HG02610 (cell line): ENCODE results near the gene ENPP1.
"Not testable (repeated sequence)": the region's sequence is repeated elsewhere in the genome, so short reads cannot be mapped to it uniquely, and the experiment has no call there.

ENCODE experiments used
- ATAC-seq: cut with Tn5 transposase; IDR thresholded peaks from one replicate; pipeline ENCODE4 v1.9.1; 2021; ENCODE audit warnings: mild to moderate bottlenecking, moderate library complexity; ENCODE audit not compliant: unreplicated experiment

ENPP1 gene

DNA sequence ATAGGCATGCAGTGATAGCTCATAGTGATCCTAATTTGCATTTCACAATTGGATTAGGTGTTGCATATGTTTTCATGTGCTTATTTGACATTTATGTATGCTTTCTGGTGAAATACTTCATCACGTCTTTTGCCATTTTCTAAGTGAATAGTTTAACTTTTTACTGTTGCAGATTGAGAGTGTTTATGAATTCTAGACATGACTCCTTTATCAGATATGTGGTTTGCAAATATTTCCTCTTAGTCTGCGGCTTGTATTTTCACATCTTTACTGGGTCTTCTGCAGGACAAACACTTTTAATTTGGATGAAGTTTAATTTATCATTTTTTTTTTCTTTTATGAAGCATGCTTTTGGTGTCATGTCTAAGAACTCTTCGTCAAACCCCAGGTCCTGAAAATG lies 104.1 kb downstream of the ENPP1 start:
- no peak for ATAC-seq

DNA sequence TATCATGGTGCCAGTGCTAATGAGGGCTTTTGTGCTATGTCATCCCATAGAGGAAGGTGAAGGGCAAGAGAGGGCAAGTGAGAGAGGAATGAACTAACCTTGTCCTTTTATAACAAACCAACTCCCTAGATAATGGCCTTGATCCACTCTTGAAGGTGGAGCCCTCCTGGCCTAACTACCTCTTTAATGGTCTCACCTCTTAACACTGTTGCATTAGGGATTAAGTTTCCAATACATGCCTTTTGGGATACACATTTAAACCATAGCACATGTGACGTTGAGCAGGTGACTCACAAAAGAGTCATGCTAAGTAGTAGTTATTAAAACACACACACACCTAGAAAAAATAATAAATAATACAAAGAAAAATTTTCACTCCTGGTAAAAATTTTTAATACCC lies 106.4 kb downstream of the ENPP1 start:
- ATAC-seq = no peak

DNA sequence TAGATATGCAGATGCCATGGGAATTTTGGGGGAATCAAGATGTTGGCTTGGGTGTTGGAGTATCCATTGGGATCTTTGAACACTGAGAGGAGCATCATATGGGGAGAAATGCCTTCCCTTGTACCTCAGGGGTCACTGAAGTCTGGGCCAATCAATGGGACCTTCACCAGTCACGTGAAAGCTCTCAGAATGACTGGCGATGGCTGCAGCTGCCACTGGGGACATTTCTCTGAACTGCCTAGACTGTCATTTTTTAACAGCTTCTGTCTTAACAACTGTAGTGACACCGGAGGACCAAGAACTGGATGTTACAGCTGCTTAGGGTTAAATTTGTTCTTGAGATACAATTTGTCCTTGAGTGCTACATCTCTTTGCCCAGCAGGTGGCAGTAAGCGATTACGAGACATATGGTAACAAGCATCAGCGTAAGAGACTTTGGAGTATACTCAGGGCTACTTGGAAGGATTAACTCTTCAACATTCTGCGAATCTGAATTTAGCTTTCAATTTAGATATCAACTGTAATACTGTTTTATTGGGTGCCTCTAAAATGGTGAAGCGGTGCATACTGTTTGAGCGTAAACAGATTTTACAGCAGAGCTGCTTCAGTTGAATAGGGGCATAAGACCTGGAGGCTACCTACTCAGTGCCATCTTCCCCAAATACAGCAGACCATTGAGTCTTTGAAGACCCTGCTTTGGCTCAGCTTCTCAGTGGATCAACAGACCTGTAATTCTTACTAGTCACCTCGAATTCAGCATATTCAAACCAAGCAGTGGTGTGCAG lies 107.3 kb downstream of the ENPP1 start:
- peak; percentile 66 for ATAC-seq

DNA sequence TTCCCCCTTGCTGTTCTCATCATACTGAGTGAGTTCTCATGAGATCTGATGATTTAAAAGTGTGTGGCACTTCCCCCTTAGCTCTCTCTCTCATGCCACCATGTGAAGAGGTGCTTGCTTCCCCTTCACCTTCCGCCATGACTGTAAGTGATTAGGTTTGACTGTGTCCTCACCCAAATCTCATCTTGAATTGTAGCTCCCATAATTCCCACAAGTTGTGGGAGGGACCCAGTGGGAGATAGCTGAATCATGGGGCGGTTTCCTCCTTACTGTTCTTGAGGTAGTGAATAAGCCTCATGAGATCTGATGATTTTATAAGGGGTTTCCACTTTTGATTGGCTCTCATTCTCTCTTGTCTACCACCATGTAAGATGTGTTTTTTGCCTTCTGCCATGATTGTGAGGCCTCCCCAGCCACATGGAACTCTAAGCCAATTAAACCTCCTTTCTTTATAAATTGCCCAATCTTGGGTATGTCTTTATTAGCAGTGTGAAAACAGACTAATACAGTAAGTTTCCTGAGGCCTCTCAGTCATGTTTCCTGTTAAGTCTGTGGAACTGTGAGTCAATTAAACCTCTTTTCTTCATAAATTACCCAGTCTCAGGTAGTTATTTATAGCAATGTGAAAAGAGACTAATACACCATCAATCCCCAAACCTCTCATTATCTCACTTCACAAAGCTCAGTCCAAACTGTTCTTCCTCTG lies 108.4 kb downstream of the ENPP1 start:
- not testable (repeated sequence) for ATAC-seq

DNA sequence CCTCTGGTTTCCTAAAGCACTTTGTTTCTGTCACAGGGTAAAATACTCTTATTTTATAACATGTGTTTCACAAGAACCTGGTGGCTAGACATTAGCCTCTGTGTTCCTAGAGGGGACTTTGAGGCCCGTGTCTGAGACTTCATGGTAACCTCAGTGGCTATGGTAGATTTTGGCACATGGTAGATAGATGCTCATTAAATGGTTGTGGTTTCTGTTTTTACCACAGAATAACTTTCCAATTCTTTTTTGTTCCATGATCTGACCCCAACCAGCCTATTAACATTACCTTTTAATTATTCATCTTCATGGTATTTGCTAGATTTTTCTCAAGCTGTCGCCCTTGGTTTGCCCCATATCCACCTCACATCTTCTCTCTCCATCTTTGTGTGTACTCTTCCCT lies 109.0 kb downstream of the ENPP1 start:
- ATAC-seq = no peak

DNA sequence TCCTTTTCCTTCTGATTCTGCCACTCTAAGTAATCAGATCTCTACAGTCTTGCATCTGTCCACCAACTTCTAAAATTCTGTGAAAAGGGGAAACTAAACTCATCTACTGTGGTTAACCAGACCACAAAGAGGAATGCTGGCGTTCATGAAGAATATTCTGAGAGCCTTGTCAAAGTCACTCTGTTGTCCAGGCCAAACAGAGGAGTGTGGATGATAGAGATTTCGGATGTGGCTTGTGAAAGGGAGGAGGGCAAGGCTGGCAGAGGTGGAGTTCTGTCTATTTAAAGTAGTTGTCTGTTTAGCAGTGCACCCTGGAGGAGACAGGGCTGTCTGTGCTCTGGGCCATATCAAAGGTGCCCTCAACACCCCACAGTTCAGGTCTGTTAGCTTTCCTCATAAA lies 109.5 kb downstream of the ENPP1 start:
- ATAC-seq = no peak

DNA sequence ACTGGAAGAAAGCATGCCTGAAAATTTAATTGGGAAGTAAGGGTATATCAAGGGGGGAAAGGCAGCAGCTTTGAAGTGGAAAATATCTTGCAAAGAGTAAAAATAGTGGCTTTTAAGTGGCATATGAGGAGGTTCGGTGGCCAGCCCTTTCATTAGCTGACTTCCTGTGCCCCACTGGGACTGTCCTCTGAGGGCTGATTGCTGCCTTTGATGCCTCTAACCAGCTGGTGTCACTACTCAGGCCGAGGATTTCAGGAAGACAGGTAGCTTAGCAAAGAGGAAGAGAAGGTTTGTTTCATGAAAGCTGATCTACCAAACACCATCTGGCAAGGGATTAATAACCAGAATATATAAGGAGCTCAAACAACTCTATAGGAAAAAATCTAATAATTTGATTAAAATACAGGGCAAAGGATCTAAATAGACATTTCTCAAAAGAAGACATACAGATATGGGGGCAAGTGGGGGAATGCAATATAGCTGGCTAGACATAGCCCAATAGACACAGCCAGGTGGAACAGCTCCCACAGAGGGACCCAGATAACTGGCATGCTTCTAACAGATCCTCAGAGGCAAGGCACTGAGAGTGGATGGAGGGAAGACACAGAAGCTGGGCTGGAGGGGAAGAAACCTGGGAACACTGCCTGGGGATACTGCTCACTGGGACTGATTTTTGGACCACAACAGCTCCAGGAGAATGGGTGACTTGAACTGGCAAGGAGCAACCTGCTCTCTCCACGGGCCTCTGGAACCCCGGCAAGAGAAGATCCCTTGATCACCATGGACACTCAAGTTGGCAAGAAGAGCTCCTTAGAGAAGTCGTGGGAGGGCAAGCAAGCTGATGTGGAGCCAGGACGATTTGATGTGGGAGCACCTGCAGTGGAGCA lies 110.2 kb downstream of the ENPP1 start:
- no peak for ATAC-seq

DNA sequence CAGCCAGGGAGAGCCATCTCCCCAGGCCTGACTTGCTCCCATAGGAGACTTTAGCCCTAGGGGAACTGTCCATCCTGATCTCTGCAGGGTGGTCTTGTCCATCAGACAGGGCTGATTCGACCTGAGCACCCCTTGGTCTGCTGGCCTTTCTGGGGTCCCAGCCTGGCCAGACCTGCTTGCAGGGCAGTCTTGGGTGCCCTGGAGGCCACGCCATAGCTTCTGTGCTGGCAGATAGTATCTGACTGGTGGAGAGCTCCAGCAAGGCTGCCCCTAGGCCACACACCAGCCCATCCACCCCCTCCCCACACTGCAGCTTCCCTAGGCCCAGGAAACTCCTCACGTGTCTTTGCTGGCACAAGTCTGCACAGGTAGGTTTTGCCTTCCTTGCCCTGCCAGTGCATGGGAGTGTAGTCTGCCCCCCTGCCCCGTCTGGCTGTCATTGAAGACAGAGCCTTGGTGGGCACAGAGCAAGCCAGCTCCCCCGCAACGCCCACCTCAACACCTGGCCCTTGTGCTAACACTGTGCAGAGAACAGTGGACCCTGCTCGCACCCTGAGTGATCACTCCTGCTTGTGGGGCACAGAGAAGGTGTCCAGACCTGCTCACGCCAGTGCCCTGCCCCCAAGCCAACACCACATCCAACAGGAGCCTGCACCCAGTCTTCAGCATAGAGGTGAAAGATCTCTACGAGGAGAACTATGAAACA lies 111.0 kb downstream of the ENPP1 start:
- no peak for ATAC-seq

DNA sequence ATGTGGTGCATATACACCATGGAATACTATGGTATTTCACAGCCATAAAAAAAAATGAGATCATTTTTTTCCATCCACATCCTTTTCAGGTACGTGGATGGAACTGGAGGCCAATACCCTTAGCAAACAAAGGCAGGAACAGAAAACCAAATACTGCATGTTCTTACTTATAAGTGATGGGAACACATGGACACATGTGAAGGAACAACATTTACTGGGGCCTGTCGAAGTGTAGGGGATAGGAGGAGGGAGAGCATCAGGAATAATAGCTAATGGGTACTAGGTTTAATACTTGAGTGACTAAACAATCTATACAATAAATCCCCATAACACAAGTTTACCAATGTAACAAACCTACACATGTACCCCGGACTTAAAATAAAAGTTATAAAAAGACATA lies 112.8 kb downstream of the ENPP1 start:
- ATAC-seq = no peak

DNA sequence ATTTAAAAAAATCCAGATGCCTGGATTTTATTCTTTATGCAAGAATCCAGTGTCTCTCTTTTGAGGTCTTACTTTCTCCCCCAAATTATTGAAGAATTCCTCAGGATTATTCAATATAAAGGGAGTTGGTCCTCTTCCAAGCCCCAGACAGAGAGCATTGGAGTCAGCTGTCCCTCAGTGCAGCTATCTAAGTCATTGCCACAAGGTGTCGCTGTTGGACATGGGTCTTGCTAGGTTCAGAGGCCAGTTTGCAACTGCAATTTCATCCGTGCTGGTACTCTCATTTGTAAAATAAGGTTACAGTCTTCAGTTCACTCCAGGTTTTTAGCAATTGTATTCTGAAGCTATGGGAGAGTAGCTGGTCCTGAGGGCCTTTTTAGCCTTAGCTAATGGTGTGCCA lies 115.5 kb downstream of the ENPP1 start:
- ATAC-seq = peak; percentile 48

DNA sequence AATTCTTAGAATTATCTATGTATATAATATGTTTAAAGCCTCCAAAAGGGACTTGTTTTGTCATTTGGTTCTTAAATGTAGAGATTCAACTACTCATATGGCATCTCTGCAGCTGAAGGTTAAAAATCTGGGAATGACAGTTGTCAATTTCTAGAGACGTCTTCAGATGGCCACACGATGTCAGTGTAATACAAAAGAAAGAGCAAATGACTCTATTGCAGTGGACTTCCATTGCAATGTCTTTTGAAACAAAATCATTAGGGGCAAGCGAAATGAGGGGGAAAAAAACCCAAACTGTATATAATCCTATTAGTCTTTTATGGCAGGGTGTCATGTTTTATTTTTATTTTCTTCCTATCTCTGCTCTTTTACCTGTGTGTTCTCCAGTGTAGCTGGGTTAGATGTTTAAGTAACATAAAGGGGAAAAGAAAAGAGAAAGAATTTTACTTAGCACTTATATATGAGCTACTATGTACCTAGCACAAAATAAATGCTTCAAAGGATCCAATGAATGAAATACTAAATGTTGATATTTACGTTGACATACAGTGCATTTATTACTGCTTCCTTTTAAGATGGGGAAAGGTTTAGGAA lies 117.2 kb downstream of the ENPP1 start:
- no peak for ATAC-seq

DNA sequence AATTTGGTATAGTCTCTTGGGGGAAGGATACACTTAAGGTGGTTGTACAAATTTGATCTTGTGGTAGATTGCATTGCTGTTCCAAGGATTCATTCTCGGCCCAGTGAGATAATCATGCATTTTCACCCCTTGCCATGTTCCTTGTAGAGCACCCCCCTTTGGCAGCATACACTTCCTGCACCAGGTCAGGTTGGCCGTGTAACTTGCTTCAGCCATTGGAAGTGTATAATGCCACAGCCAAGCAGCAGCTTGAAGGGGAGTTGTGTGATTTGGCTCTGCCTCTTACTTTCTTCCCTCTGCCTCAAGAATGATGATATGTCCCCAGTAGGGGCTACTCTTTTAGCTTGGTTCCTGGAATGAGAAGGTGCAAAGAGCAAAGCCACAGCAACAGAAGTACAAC lies 121.4 kb downstream of the ENPP1 start:
- ATAC-seq = no peak

DNA sequence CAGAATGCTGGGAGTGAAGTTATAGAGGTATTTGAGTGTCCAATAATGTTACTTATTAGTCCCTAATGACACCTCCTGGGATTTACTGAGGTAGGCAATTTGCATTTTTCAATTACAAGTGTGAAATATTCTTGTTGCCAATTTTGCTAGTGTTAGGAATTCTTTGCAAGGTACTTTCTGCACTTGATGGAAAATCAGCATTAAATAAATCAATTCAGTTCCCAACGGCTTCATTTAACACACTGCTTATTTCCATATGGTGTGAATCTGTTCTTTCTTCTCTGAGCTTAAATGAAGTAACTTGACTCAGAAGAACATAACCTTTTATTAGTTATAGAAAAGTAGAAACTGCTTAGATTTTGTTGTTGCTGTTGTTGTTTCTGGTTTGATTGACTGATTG lies 122.2 kb downstream of the ENPP1 start:
- ATAC-seq = no peak

DNA sequence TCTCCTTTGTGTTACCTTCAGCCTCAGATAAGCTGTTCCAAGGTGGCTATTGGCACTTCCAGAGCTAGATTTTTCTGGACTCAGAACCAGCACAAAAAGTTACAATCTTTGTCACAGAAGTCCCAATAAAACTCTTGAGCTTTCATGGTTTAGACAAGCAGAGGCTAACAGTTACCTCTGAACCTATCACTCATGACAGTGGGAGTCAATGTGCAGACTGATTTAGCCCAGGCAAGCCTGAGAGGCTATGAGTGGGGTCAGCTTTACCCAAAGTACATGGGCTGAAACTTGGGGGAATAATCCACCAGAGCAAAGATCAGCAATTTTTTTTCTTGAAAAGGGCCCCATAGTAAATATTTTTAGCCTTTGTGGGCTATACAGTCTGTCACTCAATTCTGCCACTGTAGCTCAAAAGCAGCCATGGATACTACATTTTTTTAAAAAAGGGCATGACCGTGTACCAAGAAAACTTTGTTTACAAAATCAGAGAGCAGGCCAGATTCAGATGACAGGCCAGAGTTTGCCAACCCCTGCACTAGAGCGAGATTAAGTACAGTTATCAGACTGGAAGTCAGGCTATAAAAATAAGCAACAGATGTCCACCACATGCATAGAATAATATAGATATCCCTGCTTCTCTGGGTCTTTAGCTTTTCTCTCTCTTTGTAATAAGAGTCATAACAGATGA lies 123.4 kb downstream of the ENPP1 start:
- no peak for ATAC-seq

DNA sequence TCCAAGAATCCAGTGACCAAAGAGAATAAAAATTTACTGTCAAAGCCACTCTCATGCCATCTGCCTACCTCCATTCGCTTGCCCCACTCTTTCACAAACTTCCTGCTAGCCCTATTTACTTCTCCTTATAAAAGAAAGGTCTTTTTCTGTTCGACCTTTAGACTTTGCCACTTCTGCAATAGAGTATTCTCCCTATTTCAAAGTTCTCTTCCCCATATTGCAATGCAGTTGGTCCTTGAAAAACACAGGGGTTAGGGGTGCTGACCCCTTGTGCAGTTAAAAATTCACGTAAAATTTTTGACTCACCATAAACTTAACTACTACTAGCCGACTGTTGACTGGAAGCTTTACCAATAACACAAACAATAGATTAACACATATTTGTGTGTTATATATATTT lies 128.3 kb downstream of the ENPP1 start:
- ATAC-seq = no peak

DNA sequence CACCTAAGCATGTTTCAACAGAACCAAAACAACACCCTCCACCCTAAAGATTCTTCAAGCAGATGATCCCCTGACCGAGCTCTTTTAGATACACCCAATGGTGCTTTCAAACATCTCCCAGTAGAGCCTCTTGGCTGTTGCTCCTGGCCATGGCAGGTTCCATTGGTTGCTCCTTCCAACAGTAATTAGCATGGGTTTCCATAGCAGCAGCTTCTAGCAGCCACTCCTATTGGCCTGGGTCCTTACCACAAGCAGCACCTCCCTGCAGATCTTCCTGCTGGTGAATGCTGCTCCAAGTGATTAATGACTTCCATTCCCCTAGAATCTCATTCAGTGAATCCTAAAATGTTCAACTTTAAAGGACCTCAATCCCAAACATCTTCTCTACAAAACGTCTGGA lies 129.4 kb downstream of the ENPP1 start:
- no peak for ATAC-seq

DNA sequence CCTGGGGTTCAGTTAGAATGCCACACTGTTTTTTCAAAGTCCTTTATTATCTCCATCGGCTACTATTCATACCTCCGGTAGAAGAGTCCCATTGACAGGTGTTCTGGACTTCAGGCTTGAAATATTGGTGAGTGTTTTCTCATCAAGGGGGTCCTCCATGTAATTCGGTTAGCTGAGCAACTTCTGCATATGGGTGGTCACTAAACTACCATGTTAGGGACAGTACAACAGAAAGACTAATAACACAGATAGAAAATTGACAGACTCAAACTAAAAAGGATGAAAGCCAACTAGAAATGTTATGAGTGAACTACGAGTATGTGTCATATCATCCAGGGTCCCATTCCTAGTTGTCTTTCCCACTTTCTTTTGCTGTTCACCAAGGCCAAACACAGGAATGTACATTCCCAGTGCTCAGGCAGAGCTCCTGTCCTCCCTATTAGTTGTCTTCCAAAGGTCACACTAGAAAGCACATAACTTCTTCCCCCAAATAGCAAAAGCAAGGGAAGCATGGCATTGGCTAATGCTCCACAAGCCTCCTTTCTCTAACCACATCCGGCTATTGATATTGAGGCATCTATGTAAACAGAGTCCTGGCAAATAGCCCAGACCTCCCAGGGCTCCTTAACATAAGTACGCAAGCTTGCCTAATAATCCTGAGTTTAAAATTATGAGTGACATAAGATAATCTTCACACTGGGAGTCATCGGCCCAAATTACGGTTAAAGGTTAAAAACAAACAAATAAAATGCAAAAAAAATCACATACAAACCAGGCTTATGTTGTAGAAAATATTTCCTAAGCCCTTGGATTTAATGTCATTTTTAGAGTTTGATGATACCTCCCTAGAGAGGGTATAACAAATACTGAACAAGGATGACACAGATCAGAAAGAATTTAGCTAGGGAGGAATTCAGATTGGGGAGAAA lies 130.1 kb downstream of the ENPP1 start:
- ATAC-seq = no peak
